Thyroid gland (tissue), 4 donors: ENCODE measurements around the gene GNAT2. TPM values are rescaled to one million over a fixed set of nuclear protein-coding genes. Genes with fewer than 3 reads are reported as not detected.

ENCODE experiments used
- DNase-seq, 2 donors: peaks; one replicate each; pipeline ENCODE4 v3.0.0-alpha.2; 2019
- H3K27ac ChIP-seq, 3 donors: fragments of 200-600 bp; sonication (generic); 1 replicate in 2 of 3; 2 replicates in 1 of 3; pipeline ENCODE4 v1.5.1; 2016 to 2019; ENCODE audit warnings: mild to moderate bottlenecking in 1 of 3, moderate library complexity in 1 of 3
- H3K27me3 ChIP-seq: fragments of 200-600 bp; sonication (generic); one replicate; pipeline ENCODE4 v1.5.1; 2019
- H3K36me3 ChIP-seq, 2 donors: fragments of 200-600 bp; sonication (generic); one replicate each; pipeline ENCODE4 v1.5.1; 2016 to 2019
- H3K4me1 ChIP-seq, 2 donors: fragments of 200-600 bp; sonication (generic); one replicate each; pipeline ENCODE4 v1.5.1; 2017 to 2019
- H3K4me3 ChIP-seq, 3 donors: fragments of 200-600 bp; sonication (generic); replicated peaks in 1 of 3; 1 replicate in 2 of 3; 2 replicates in 1 of 3; pipeline ENCODE4 v1.5.1; 2016; ENCODE audit warnings: mild to moderate bottlenecking in 1 of 3
- H3K9me3 ChIP-seq: fragments of 200-600 bp; sonication (generic); one replicate; pipeline ENCODE4 v1.5.1; 2017
- CTCF ChIP-seq, 6 experiments: fragments of 200-600 bp in 3 of 6; fragments of 450-650 bp in 3 of 6; sonication (generic) in 3 of 6; IDR thresholded peaks; one replicate each; pipeline ENCODE4 v1.5.1; 2016 to 2019; ENCODE audit warnings: antibody characterized with exemption in 6 of 6, mild to moderate bottlenecking in 2 of 6, inconsistent platforms in 1 of 6, moderate library complexity in 1 of 6
- POLR2A ChIP-seq, 2 donors: fragments of 450-650 bp; IDR thresholded peaks; one replicate each; pipeline ENCODE4 v1.6.1; 2017; ENCODE audit warnings: antibody characterized with exemption in 2 of 2, mild to moderate bottlenecking in 2 of 2, moderate library complexity in 1 of 2
- WGBS, 2 donors: methylation state at CpG; one replicate each; pipeline ENCODE4 v1.1.5; 2017; 5-methylcytosine and 5-hydroxymethylcytosine counted together
- intact Hi-C: fragments of 100-400 bp; cut with DNase I; formaldehyde crosslinking; loops from one replicate; pipeline ENCODE4 v1.15.1; 2023
- total RNA-seq, 4 donors: library from RNA; depleted of rRNA; stranded (reverse); fragments of >200 nt; gene quantifications; one replicate each; pipeline ENCODE4 v1.2.3, GENCODE V29; 2016

The GNAT2 gene
- total RNA-seq, 4 donors from 2014 or later, result not detected

GRCh38 chr1:109652402-109652801 is 33.0 kb upstream of the GNAT2 start:
- TF ChIP-seq POLR2A (IDR thresholded peaks at IDR 0.05) (no peak), CTCF (IDR thresholded peaks at IDR 0.05) (no peak)
- 84 to 90% methylated on average over 2 of the region's 2 CpGs for WGBS, 2 donors
- intact Hi-C loops, result no loop called here
- Histone ChIP-seq H3K9me3 (no peaks in the 10 kb centered on the region), H3K4me1 (peaks cover 9 to 17% of the 10 kb centered on the region in 2 donors), H3K4me3 (no peak overlapping the region), H3K27me3 (no peaks in the 10 kb centered on the region), H3K27ac (no peak overlapping the region), H3K36me3 (no peaks in the 10 kb centered on the region)
- no peak for DNase-seq

- Histone ChIP-seq H3K4me3 (no peak overlapping the region), H3K9me3 (no peaks in the 10 kb centered on the region), H3K27me3 (no peaks in the 10 kb centered on the region), H3K27ac (no peak overlapping the region), H3K36me3 (no peaks in the 10 kb centered on the region), H3K4me1 (peaks cover 6 to 13% of the 10 kb centered on the region in 2 donors)
- WGBS, 2 donors, result 79 to 81% methylated on average over 3 of the region's 3 CpGs
- TF ChIP-seq POLR2A (IDR thresholded peaks at IDR 0.05) (no peak), CTCF (IDR thresholded peaks at IDR 0.05) (no peak)
- intact Hi-C loops, result no loop called here
- DNase-seq, result no peak
Observed at GRCh38 chr1:109650609-109651008, 31.2 kb upstream of the GNAT2 start.

GRCh38 chr1:109649491-109649914 is 30.1 kb upstream of the GNAT2 start:
- Histone ChIP-seq H3K4me3 (no peak overlapping the region), H3K4me1 (peaks cover 0 to 2% of the 10 kb centered on the region in 2 donors), H3K27ac (no peak overlapping the region), H3K36me3 (no peaks in the 10 kb centered on the region), H3K27me3 (no peaks in the 10 kb centered on the region), H3K9me3 (no peaks in the 10 kb centered on the region)
- DNase-seq, result no peak
- TF ChIP-seq POLR2A (IDR thresholded peaks at IDR 0.05) (no peak), CTCF (IDR thresholded peaks at IDR 0.05) (peak in 2 of 6 experiments; percentile 16 to 23)
- 63 to 69% methylated on average over 4 of the region's 4 CpGs for WGBS, 2 donors
- intact Hi-C loops, result no loop called here

GRCh38 chr1:109644670-109645069 is 25.3 kb upstream of the GNAT2 start:
- Histone ChIP-seq H3K36me3 (no peaks in the 10 kb centered on the region), H3K9me3 (no peaks in the 10 kb centered on the region), H3K4me3 (no peak overlapping the region), H3K27ac (no peak overlapping the region), H3K27me3 (no peaks in the 10 kb centered on the region), H3K4me1 (peaks cover 0 to 9% of the 10 kb centered on the region in 2 donors)
- DNase-seq, result no peak
- intact Hi-C loops, result no loop called here
- no CpG with 5 or more reads among the region's 10 CpGs for WGBS, 2 donors
- no peak for TF ChIP-seq CTCF (IDR thresholded peaks at IDR 0.05)
- TF ChIP-seq POLR2A (IDR thresholded peaks at IDR 0.05), result no peak

GRCh38 chr1:109643385-109644230 is 24.2 kb upstream of the GNAT2 start:
- no peak overlapping the region for H3K27ac ChIP-seq
- H3K4me3 ChIP-seq, result no peak overlapping the region
- intact Hi-C loops, result no loop called here
- H3K27me3 ChIP-seq, result no peaks in the 10 kb centered on the region
- TF ChIP-seq POLR2A (IDR thresholded peaks at IDR 0.05) (no peak), CTCF (IDR thresholded peaks at IDR 0.05) (peak; percentile 58 to 88 (median 86))
- H3K9me3 ChIP-seq, result no peaks in the 10 kb centered on the region
- 54 to 83% methylated on average over 15 to 25 of the region's 32 CpGs for WGBS, 2 donors
- DNase-seq, result peak; percentile 86 to 89
- H3K36me3 ChIP-seq, result no peaks in the 10 kb centered on the region
- peaks cover 0 to 9% of the 10 kb centered on the region in 2 donors for H3K4me1 ChIP-seq
